ENCODE measurements around the gene GAS6. TPM values are rescaled to one million over a fixed set of nuclear protein-coding genes. Genes with fewer than 3 reads are reported as not detected.
"Not testable (repeated sequence)": the region's sequence is repeated elsewhere in the genome, so short reads cannot be mapped to it uniquely, and the experiment has no call there.

The GAS6 gene
- total and polyA plus RNA-seq, 3 donors from 2014 or later, result 193 to 575 (median 416) TPM

DNA sequence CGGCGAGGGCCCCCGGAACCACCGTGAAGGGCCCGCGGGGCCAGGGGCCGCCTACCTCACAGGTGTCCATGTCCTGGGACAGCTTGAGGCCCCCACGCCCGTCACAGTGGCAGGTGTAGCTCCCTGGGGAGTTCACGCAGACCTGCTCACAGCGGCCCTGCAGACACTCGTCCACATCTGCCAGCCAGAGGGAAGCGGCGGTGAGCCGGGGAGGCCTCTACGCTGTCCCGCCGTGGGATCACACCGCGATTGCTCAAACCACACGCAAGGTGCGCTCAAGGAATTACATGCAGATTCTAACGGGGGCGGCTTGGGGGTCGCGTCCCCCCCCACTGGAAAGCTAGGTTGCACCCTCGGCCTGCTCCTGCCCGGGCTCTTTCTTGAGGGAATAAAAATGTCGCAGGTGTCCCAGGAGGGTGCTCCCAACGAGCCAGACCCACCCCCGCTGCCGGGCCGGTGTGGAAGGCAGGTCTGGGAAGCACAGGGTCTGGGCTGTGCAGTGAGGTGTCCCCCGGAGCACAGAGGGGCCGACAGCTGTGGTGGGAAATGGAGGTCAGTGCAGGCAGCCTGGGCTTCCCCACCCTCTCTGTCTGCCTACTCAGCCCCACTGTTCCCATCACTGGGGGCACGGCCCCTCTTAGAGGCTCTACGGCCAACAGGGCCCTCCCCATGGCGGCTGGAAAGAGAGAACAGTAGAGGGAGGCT is 29.2 kb downstream of the GAS6 start:
- no peak overlapping the region for H3K4me3 ChIP-seq
- H3K27ac ChIP-seq, result no peak overlapping the region
- TF ChIP-seq, protein P1, sequence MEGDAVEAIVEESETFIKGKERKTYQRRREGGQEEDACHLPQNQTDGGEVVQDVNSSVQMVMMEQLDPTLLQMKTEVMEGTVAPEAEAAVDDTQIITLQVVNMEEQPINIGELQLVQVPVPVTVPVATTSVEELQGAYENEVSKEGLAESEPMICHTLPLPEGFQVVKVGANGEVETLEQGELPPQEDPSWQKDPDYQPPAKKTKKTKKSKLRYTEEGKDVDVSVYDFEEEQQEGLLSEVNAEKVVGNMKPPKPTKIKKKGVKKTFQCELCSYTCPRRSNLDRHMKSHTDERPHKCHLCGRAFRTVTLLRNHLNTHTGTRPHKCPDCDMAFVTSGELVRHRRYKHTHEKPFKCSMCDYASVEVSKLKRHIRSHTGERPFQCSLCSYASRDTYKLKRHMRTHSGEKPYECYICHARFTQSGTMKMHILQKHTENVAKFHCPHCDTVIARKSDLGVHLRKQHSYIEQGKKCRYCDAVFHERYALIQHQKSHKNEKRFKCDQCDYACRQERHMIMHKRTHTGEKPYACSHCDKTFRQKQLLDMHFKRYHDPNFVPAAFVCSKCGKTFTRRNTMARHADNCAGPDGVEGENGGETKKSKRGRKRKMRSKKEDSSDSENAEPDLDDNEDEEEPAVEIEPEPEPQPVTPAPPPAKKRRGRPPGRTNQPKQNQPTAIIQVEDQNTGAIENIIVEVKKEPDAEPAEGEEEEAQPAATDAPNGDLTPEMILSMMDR (IDR thresholded peaks at IDR 0.05), result no peak
- TF ChIP-seq POLR2A (IDR thresholded peaks at IDR 0.05), result no peak
- no peaks in the 10 kb centered on the region for H3K36me3 ChIP-seq (ENCODE audit: low read depth, missing control alignments)
- WGBS, 2 donors, result 73 to 80% methylated on average over 20 to 38 of the region's 38 CpGs
- no peaks in the 10 kb centered on the region for H3K9me3 ChIP-seq
- no peaks in the 10 kb centered on the region for H3K27me3 ChIP-seq
- peaks cover 29% of the 10 kb centered on the region for H3K4me1 ChIP-seq
- DNase-seq, result no peak
- intact Hi-C loops (cut with DNase I; ENCODE audit: low total_unique reads), result no loop called here

DNA sequence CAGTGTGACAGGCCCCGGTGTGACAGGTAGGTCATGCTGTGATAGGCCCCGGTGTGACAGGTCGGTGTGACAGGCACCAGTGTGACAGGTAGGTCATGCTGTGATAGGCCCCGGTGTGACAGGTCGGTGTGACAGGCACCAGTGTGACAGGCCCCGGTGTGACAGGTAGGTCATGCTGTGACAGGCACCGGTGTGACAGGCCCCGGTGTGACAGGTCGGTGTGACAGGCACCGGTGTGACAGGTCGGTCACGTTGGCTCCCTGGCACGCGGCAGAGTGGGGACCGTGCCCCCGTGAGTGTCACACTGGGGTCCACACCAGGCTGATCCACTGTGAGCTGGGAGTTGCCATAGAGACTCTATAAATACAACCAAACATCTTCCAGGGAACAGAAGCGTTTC is 29.9 kb downstream of the GAS6 start:
- H3K4me1 ChIP-seq, result peaks cover 23% of the 10 kb centered on the region
- H3K36me3 ChIP-seq (ENCODE audit: low read depth, missing control alignments); intact Hi-C loops (cut with DNase I; ENCODE audit: low total_unique reads); H3K27ac ChIP-seq; DNase-seq; H3K4me3 ChIP-seq; H3K9me3 ChIP-seq; H3K27me3 ChIP-seq: not testable (repeated sequence)
- WGBS, 2 donors, result 80 to 94% methylated on average over 3 to 17 of the region's 17 CpGs

- DNase-seq, result no peak
- Histone ChIP-seq H3K36me3 (ENCODE audit: low read depth, missing control alignments) (no peaks in the 10 kb centered on the region), H3K27ac (no peak overlapping the region), H3K4me3 (no peak overlapping the region), H3K9me3 (no peaks in the 10 kb centered on the region), H3K27me3 (no peaks in the 10 kb centered on the region), H3K4me1 (peaks cover 15% of the 10 kb centered on the region)
- TF ChIP-seq POLR2A (IDR thresholded peaks at IDR 0.05), result no peak
- TF ChIP-seq, protein P1 (IDR thresholded peaks at IDR 0.05), result no peak
- intact Hi-C loops (cut with DNase I; ENCODE audit: low total_unique reads), result no loop called here
- WGBS, 2 donors, result 87 to 91% methylated on average over 25 of the region's 25 CpGs
These were observed 30.6 kb downstream of the GAS6 start for GRCh38 chr13:113833111-113833830.

DNA sequence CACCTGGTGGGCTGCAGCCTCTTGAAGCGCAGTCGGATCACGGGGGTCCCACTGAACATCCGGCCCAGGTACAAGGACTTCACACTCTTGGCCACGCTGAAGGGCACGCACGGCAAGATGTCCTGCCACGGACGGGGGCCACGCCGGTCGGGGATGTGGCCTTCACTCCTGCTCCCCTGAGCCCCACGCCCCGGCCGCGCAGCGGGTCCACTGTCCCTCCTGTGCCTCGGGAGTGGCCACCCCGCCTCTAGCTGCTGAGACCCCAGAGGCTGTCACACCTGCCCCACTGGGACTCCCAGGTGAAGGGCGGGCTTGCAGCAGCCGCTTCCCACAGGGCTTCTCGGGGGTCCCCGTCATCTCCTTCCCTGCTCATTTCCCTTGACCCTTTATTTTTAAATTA is 31.2 kb downstream of the GAS6 start:
- H3K4me3 ChIP-seq, result no peak overlapping the region
- TF ChIP-seq, protein P1 (IDR thresholded peaks at IDR 0.05), result no peak
- TF ChIP-seq POLR2A (IDR thresholded peaks at IDR 0.05), result no peak
- 96 to 100% methylated on average over 7 to 23 of the region's 23 CpGs for WGBS, 2 donors
- no peaks in the 10 kb centered on the region for H3K36me3 ChIP-seq (ENCODE audit: low read depth, missing control alignments)
- no peak for DNase-seq
- peaks cover 9% of the 10 kb centered on the region for H3K4me1 ChIP-seq
- intact Hi-C loops (cut with DNase I; ENCODE audit: low total_unique reads), result no loop called here
- H3K9me3 ChIP-seq, result no peaks in the 10 kb centered on the region
- no peaks in the 10 kb centered on the region for H3K27me3 ChIP-seq
- no peak overlapping the region for H3K27ac ChIP-seq

DNA sequence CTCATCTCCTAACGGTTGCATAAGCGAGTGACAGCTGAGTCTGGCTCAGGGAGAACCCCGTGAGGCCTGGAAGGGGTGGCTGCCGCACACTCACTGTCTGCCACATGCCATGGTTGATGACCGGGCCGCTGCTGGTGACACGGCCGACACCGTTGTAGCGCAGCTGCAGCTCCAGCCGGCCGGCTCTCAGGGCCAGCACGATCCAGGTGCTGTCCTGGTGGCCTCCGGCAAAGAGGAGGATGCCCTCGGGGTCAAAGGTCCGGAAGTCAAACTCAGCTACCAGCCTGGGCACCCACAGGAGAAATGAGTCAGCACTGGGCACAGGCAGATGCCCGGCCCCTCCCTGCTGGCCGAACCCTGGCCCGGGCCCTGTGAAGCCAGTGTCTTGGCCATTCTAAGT is 31.7 kb downstream of the GAS6 start:
- no peak overlapping the region for H3K27ac ChIP-seq
- 89 to 94% methylated on average over 15 to 19 of the region's 19 CpGs for WGBS, 2 donors
- H3K27me3 ChIP-seq, result no peaks in the 10 kb centered on the region
- no peak overlapping the region for H3K4me3 ChIP-seq
- peaks cover 5% of the 10 kb centered on the region for H3K4me1 ChIP-seq
- H3K36me3 ChIP-seq (ENCODE audit: low read depth, missing control alignments), result no peaks in the 10 kb centered on the region
- no peaks in the 10 kb centered on the region for H3K9me3 ChIP-seq
- intact Hi-C loops (cut with DNase I; ENCODE audit: low total_unique reads), result no loop called here
- TF ChIP-seq, protein P1 (IDR thresholded peaks at IDR 0.05), result no peak
- TF ChIP-seq POLR2A (IDR thresholded peaks at IDR 0.05), result no peak
- DNase-seq, result no peak
